Breast epithelium (tissue), 4 donors: ENCODE data around the gene UCK2. TPM values are rescaled to one million over a fixed set of nuclear protein-coding genes. Genes with fewer than 3 reads are reported as not detected.

Experiments used
- DNase-seq, 2 donors: peaks; one replicate each; pipeline ENCODE4 v3.0.0-alpha.2; 2019; ENCODE audit warnings: low spot score in 2 of 2
- H3K27ac ChIP-seq, 2 donors: fragments of 200-600 bp; sonication (generic) in 1 of 2; one replicate each; pipeline ENCODE4 v1.5.1; 2016 to 2019; ENCODE audit warnings: mild to moderate bottlenecking in 1 of 2
- H3K27me3 ChIP-seq, 2 donors: fragments of 200-600 bp; sonication (generic) in 1 of 2; one replicate each; pipeline versions ENCODE4 v1.5.1 to v1.6.0; 2017 to 2019; ENCODE audit warnings: control low read depth in 1 of 2, mild to moderate bottlenecking in 1 of 2
- H3K36me3 ChIP-seq: fragments of 200-600 bp; one replicate; pipeline ENCODE4 v1.5.1; 2019
- H3K4me1 ChIP-seq, 2 donors: fragments of 200-600 bp; sonication (generic); one replicate each; pipeline ENCODE4 v1.5.1; 2016 to 2019; ENCODE audit warnings: control low read depth in 1 of 2
- H3K4me3 ChIP-seq, 3 donors: fragments of 200-600 bp; sonication (generic); 1 replicate in 2 of 3; 2 replicates in 1 of 3; pipeline ENCODE4 v1.5.1; 2016 to 2019; ENCODE audit warnings: mild to moderate bottlenecking in 3 of 3, moderate library complexity in 2 of 3
- H3K9me3 ChIP-seq, 2 donors: fragments of 200-600 bp; sonication (generic) in 1 of 2; one replicate each; pipeline ENCODE4 v1.5.1; 2016 to 2019; ENCODE audit warnings: control low read depth in 1 of 2
- CTCF ChIP-seq, 3 donors: fragments of 450-650 bp; IDR thresholded peaks; one replicate each; pipeline ENCODE4 v1.5.1; 2016 to 2017; ENCODE audit warnings: antibody characterized with exemption in 3 of 3, mild to moderate bottlenecking in 3 of 3, moderate library complexity in 3 of 3
- POLR2A ChIP-seq: fragments of 450-650 bp; IDR thresholded peaks from one replicate; pipeline ENCODE4 v1.6.1; 2016; ENCODE audit warnings: antibody characterized with exemption, mild to moderate bottlenecking, moderate library complexity
- POLR2AphosphoS5 ChIP-seq, 3 donors: sonication (generic); formaldehyde crosslinking; IDR thresholded peaks; one replicate each; pipeline ENCODE4 v1.6.1; 2017; ENCODE audit warnings: antibody characterized with exemption in 3 of 3
- intact Hi-C: fragments of 100-400 bp; cut with DNase I; formaldehyde crosslinking; loops from one replicate; pipeline ENCODE4 v1.15.1; 2023; ENCODE audit warnings: low total_unique reads
- total RNA-seq, 3 donors: library from RNA; depleted of rRNA; stranded (reverse); fragments of >200 nt; gene quantifications; one replicate each; pipeline ENCODE4 v1.1.0, GENCODE V29; 2016

Gene UCK2
- total RNA-seq, 3 donors from 2014 or later, result 13.6 to 51.1 (median 45.9) TPM

- TF ChIP-seq CTCF (IDR thresholded peaks at IDR 0.05) (no peak), POLR2AphosphoS5 (IDR thresholded peaks at IDR 0.05) (no peak), POLR2A (no peak)
- intact Hi-C loops, result no loop called here
Observed at GRCh38 chr1:165857046-165857801, 29.8 kb downstream of the UCK2 start.

GRCh38 chr1:165858364-165858823 lies 31.0 kb downstream of the UCK2 start:
- TF ChIP-seq CTCF (IDR thresholded peaks at IDR 0.05) (no peak), POLR2A (no peak), POLR2AphosphoS5 (IDR thresholded peaks at IDR 0.05) (no peak)
- Histone ChIP-seq H3K4me1 (peaks cover 5 to 7% of the 10 kb centered on the region in 2 donors), H3K36me3 (no peaks in the 10 kb centered on the region), H3K27me3 (no peaks in the 10 kb centered on the region), H3K27ac (no peak overlapping the region), H3K9me3 (no peaks in the 10 kb centered on the region), H3K4me3 (no peak overlapping the region)
- DNase-seq, result no peak
- intact Hi-C loops, result no loop called here

More at GRCh38 chr1:165857046-165857801, 29.8 kb downstream of the UCK2 start:
- no peak overlapping the region for H3K4me3 ChIP-seq
- H3K27me3 ChIP-seq, result no peaks in the 10 kb centered on the region
- no peaks in the 10 kb centered on the region for H3K36me3 ChIP-seq
- H3K9me3 ChIP-seq, result no peaks in the 10 kb centered on the region
- H3K4me1 ChIP-seq, result peaks cover under 1 to 7% of the 10 kb centered on the region in 2 donors
- no peak overlapping the region for H3K27ac ChIP-seq
- no peak for DNase-seq

- intact Hi-C loops, result no loop called here
- Histone ChIP-seq H3K27ac (no peak overlapping the region), H3K9me3 (no peaks in the 10 kb centered on the region), H3K4me3 (no peak overlapping the region), H3K4me1 (peaks cover 5 to 7% of the 10 kb centered on the region in 2 donors), H3K27me3 (no peaks in the 10 kb centered on the region), H3K36me3 (no peaks in the 10 kb centered on the region)
- no peak for DNase-seq
- TF ChIP-seq POLR2AphosphoS5 (IDR thresholded peaks at IDR 0.05) (no peak), POLR2A (no peak), CTCF (IDR thresholded peaks at IDR 0.05) (no peak)
Observed at GRCh38 chr1:165858967-165859845, 31.8 kb downstream of the UCK2 start.

GRCh38 chr1:165860065-165860464 lies 32.7 kb downstream of the UCK2 start:
- intact Hi-C loops, result no loop called here

More at GRCh38 chr1:165860065-165860464, 32.7 kb downstream of the UCK2 start:
- H3K36me3 ChIP-seq, result no peaks in the 10 kb centered on the region
- peaks cover 5 to 7% of the 10 kb centered on the region in 2 donors for H3K4me1 ChIP-seq
- no peak overlapping the region for H3K27ac ChIP-seq
- DNase-seq, result no peak
- TF ChIP-seq POLR2AphosphoS5 (IDR thresholded peaks at IDR 0.05), result no peak
- no peak for TF ChIP-seq POLR2A
- no peak for TF ChIP-seq CTCF (IDR thresholded peaks at IDR 0.05)
- no peaks in the 10 kb centered on the region for H3K27me3 ChIP-seq
- H3K9me3 ChIP-seq, result no peaks in the 10 kb centered on the region
- H3K4me3 ChIP-seq, result no peak overlapping the region
